ENCODE results near the gene CYB561D1. TPM values are rescaled to one million over a fixed set of nuclear protein-coding genes. Genes with fewer than 3 reads are reported as not detected.

CYB561D1 gene
- total and polyA plus RNA-seq, 2 of the 8 experiments (the other 6 are each of a cell fraction or from before 2014, with no cell fraction given) = 3.6 to 3.8 TPM

DNA sequence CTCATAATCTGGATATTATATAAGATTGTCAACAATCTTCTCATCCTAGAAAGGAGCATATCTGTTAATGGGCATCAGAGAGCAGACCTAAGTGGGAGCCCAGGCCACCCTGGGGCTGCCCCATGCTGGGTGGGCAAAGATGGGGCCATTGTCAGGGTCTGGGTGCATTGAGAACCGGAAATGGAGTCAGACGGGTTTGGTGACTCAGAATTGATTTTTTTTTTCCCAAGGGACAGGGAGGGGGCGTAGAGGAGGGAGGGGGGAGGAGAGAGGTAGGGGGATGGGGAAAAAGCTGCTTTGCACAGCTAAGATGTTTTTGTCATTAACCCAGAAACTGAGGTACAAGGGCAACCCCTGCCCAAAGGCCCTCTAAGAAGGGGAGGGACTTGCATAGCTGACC is 8.9 kb upstream of the CYB561D1 start:
- Histone ChIP-seq H2AFZ (ENCODE audit: low read length) (no peak overlapping the region), H3K4me2 (ENCODE audit: insufficient read depth in 1 of 2, low read depth in 2 of 2, low read length in 2 of 2) (peak overlapping the region; percentile 94 to 99), H3K27me3 (replicated peaks in 1 of 4; ENCODE audit: control insufficient read depth in 3 of 4, extremely low read depth in 1 of 4, insufficient read depth in 3 of 4, low read length in 3 of 4) (no peaks in the 10 kb centered on the region; a peak in 1 of 7 replicates), H4K5ac (ENCODE audit: insufficient read length, low read depth, low read length) (no peak overlapping the region), H2AK5ac (ENCODE audit: low read depth, low read length) (no peak overlapping the region), H3K14ac (ENCODE audit: insufficient read length) (no peak overlapping the region), H3K9me3 (ENCODE audit: insufficient read depth in 2 of 2, low read depth in 1 of 2, low read length in 1 of 2) (no peaks in the 10 kb centered on the region), H2BK120ac (replicated peaks; ENCODE audit: low read depth, low read length) (no peak overlapping the region), H3K4me1 (replicated peaks in 1 of 4; ENCODE audit: control insufficient read depth in 3 of 4, insufficient read depth in 4 of 4, low read length in 3 of 4) (peaks cover 0 to 9% (median 2%) of the 10 kb centered on the region in 4 experiments; a peak in 3 of 7 replicates), H3K18ac (ENCODE audit: extremely low read depth, low read length) (0 out of 2 replicates have a peak overlapping the region, but pooled peaks have one; percentile 97), H2BK5ac (ENCODE audit: low read depth, low read length) (0 out of 2 replicates have a peak overlapping the region, but pooled peaks have one; percentile 95), H3K4ac (replicated peaks; ENCODE audit: insufficient read length, low read depth, low read length) (no peak overlapping the region), H4K91ac (replicated peaks; ENCODE audit: insufficient read length, low read length) (peak overlapping the region; percentile 69), H3K9ac (replicated peaks in 1 of 4; ENCODE audit: extremely low read depth in 1 of 4, low read depth in 3 of 4, low read length in 3 of 4) (no peak overlapping the region; a peak in 1 of 7 replicates), H2BK12ac (ENCODE audit: low read depth, low read length) (no peak overlapping the region), H3K79me1 (ENCODE audit: low read depth, low read length) (no peaks in the 10 kb centered on the region), H4K20me1 (replicated peaks in 1 of 2; ENCODE audit: control insufficient read depth in 1 of 2, insufficient read depth in 2 of 2, low read length in 2 of 2) (no peaks in the 10 kb centered on the region), H3K36me3 (ENCODE audit: control insufficient read depth in 2 of 4, insufficient read depth in 4 of 4, low read length in 3 of 4) (no peaks in the 10 kb centered on the region), H3K23ac (ENCODE audit: insufficient read length) (no peak overlapping the region), H2BK20ac (ENCODE audit: low read length) (no peak overlapping the region), H2BK15ac (ENCODE audit: low read length) (no peak overlapping the region), H3K56ac (replicated peaks; ENCODE audit: insufficient read length, low read depth, low read length) (no peak overlapping the region), H3K4me3 (ENCODE audit: extremely low read depth in 1 of 4, insufficient read depth in 2 of 4, low read depth in 3 of 4, low read length in 4 of 4) (peak overlapping the region; percentile 63 to 83 (median 78); a peak in 7 of 8 replicates), H3K79me2 (ENCODE audit: control insufficient read depth in 1 of 2, insufficient read depth in 2 of 2, low read length in 2 of 2) (no peaks in the 10 kb centered on the region), H3K27ac (ENCODE audit: low read depth, low read length) (no peak overlapping the region), H3K23me2 (ENCODE audit: low read depth, low read length) (peaks cover 16% of the 10 kb centered on the region), H4K8ac (ENCODE audit: extremely low read depth, insufficient read depth, low read length) (no peak overlapping the region)
- 20% methylated on average over 2 of the region's 3 CpGs; no CpG with 5 or more reads in 1 of the 2 experiments for WGBS, 2 experiments (ENCODE audit: extremely low coverage in 1 of 2, insufficient coverage in 1 of 2, insufficient read length in 1 of 2, insufficient replicate concordance in 2 of 2, low coverage in 1 of 2, low lambda C conversion rate in 2 of 2, missing lambda C conversion rate in 1 of 2)
- no peak for DNase-seq (ENCODE audit: low read depth in 1 of 2, low spot score in 2 of 2)
- POLR2A ChIA-PET (ENCODE audit: partially characterized antibody) = interaction anchor here (0.6 to 3.1 kb wide), 6 partner anchors 9 to 124 kb away, joined by 3 to 17 read pairs (median 8); partner anchors contain the start of genes AMIGO1, CYB561D1 and PSMA5
- CTCF ChIA-PET (ENCODE audit: partially characterized antibody) = interaction anchor here (0.6 to 43.7 kb wide), 7 partner anchors 9 to 180 kb away, joined by 3 to 1755 read pairs (median 3); partner anchors contain the start of genes AMIGO1, CYB561D1 and GPR61
- no peak for FAIRE-seq
- TF ChIP-seq TAF7 (optimal IDR thresholded peaks at IDR 0.05; ENCODE audit: borderline replicate concordance, low read depth, low read length) = no peak
- TF ChIP-seq, protein P1, sequence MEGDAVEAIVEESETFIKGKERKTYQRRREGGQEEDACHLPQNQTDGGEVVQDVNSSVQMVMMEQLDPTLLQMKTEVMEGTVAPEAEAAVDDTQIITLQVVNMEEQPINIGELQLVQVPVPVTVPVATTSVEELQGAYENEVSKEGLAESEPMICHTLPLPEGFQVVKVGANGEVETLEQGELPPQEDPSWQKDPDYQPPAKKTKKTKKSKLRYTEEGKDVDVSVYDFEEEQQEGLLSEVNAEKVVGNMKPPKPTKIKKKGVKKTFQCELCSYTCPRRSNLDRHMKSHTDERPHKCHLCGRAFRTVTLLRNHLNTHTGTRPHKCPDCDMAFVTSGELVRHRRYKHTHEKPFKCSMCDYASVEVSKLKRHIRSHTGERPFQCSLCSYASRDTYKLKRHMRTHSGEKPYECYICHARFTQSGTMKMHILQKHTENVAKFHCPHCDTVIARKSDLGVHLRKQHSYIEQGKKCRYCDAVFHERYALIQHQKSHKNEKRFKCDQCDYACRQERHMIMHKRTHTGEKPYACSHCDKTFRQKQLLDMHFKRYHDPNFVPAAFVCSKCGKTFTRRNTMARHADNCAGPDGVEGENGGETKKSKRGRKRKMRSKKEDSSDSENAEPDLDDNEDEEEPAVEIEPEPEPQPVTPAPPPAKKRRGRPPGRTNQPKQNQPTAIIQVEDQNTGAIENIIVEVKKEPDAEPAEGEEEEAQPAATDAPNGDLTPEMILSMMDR (IDR thresholded peaks at IDR 0.05; ENCODE audit: control extremely low read depth in 1 of 3, insufficient read depth in 1 of 3, low read depth in 1 of 3, low read length in 3 of 3) = no peak
- no peak for TF ChIP-seq CTBP2 (IDR thresholded peaks at IDR 0.05; ENCODE audit: borderline replicate concordance, insufficient read depth, insufficient read length, low read length)
- TF ChIP-seq MAFK (IDR thresholded peaks at IDR 0.05; ENCODE audit: low read depth, low read length) = no peak
- no peak for TF ChIP-seq RFX5 (IDR thresholded peaks at IDR 0.05; ENCODE audit: borderline replicate concordance, low read depth, low read length)
- TF ChIP-seq PHF8 (conservative IDR thresholded peaks at IDR 0.05; ENCODE audit: low read depth, low read length) = no peak
- no peak for TF ChIP-seq EGR1 (IDR thresholded peaks at IDR 0.05; ENCODE audit: borderline replicate concordance, low read depth, low read length)
- TF ChIP-seq TBP (IDR thresholded peaks at IDR 0.05; ENCODE audit: low read depth, low read length) = no peak
- no peak for TF ChIP-seq RAD21 (IDR thresholded peaks at IDR 0.05 in 1 of 2, conservative IDR thresholded peaks at IDR 0.05 in 1 of 2; ENCODE audit: low read depth in 2 of 2, low read length in 2 of 2)

Measured in H1 (cell line).